Glutamatergic neuron (in vitro differentiated cells): Measurements from ENCODE around the gene DNAJC8. TPM values are rescaled to one million over a fixed set of nuclear protein-coding genes. Genes with fewer than 3 reads are reported as not detected.

ENCODE experiments used
- DNase-seq: peaks from one replicate; pipeline ENCODE4 v3.0.0; 2022
- H3K27ac Mint-ChIP-seq: one replicate; pipeline ENCODE4 v1.8.0; 2020; ENCODE audit warnings: mild to moderate bottlenecking, mixed read lengths, inconsistent platforms; ENCODE audit not compliant: unreplicated experiment
- H3K27me3 Mint-ChIP-seq: one replicate; pipeline ENCODE4 v1.8.0; 2020; ENCODE audit warnings: mild to moderate bottlenecking, moderate library complexity, mixed read lengths, inconsistent platforms; ENCODE audit not compliant: unreplicated experiment
- H3K36me3 Mint-ChIP-seq: one replicate; pipeline ENCODE4 v1.8.0; 2020; ENCODE audit warnings: mild to moderate bottlenecking, mixed read lengths, inconsistent platforms; ENCODE audit not compliant: unreplicated experiment
- H3K4me1 Mint-ChIP-seq: one replicate; pipeline ENCODE4 v1.8.0; 2020; ENCODE audit warnings: mild to moderate bottlenecking, low read depth, mixed read lengths, inconsistent platforms; ENCODE audit not compliant: unreplicated experiment
- H3K4me3 Mint-ChIP-seq: one replicate; pipeline ENCODE4 v1.8.0; 2020; ENCODE audit warnings: mild to moderate bottlenecking, mixed read lengths, inconsistent platforms; ENCODE audit not compliant: unreplicated experiment
- H3K9me3 Mint-ChIP-seq: one replicate; pipeline ENCODE4 v1.8.0; 2020; ENCODE audit warnings: mild to moderate bottlenecking, moderate library complexity, mixed read lengths, inconsistent platforms; ENCODE audit not compliant: unreplicated experiment
- total RNA-seq: library from RNA; stranded (reverse); fragmentation: NEBNext Ultra II Directional; extraction: Animal tissue kit (Norgen Biotek cat#: 25700); gene quantifications from one replicate; pipeline ENCODE4 v1.2.1, GENCODE V29; 2021; ENCODE audit not compliant: unreplicated experiment
- TF ChIP-seq, protein P1 (sequence below): fragments of 200-600 bp; sonication (generic); IDR thresholded peaks from one replicate; pipeline ENCODE4 v1.5.0; 2021; ENCODE audit not compliant: partially characterized antibody, unreplicated experiment

The DNAJC8 gene
- total RNA-seq, 1 donor from 2014 or later, result 82.8 TPM

DNA sequence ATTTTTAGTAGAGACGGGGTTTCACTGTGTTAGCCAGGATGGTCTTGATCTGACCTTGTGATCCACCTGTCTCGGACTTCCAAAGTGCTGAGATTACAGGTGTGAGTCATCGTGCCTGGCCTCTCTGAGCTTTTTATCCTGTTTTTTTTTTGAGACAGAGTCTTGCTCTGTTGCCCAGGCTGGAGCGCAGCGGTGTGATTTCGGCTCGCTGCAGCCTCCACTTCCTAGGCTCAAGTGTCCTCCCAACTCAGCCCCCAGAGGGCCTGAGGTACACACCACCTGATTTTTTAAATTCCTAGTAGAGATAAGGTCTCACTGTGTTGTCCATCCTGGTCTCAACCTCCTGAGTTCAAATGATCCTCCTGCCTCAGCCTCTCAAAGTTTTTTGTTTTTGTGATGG is 46.9 kb upstream of the DNAJC8 start:
- no peak for DNase-seq
- Mint-ChIP-seq H3K36me3 (peaks cover 8% of the 10 kb centered on the region), H3K4me3 (no peak overlapping the region), H3K27me3 (no peaks in the 10 kb centered on the region), H3K9me3 (peaks cover 3% of the 10 kb centered on the region), H3K4me1 (no peaks in the 10 kb centered on the region), H3K27ac (no peak overlapping the region)
- TF ChIP-seq, protein P1, sequence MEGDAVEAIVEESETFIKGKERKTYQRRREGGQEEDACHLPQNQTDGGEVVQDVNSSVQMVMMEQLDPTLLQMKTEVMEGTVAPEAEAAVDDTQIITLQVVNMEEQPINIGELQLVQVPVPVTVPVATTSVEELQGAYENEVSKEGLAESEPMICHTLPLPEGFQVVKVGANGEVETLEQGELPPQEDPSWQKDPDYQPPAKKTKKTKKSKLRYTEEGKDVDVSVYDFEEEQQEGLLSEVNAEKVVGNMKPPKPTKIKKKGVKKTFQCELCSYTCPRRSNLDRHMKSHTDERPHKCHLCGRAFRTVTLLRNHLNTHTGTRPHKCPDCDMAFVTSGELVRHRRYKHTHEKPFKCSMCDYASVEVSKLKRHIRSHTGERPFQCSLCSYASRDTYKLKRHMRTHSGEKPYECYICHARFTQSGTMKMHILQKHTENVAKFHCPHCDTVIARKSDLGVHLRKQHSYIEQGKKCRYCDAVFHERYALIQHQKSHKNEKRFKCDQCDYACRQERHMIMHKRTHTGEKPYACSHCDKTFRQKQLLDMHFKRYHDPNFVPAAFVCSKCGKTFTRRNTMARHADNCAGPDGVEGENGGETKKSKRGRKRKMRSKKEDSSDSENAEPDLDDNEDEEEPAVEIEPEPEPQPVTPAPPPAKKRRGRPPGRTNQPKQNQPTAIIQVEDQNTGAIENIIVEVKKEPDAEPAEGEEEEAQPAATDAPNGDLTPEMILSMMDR, result no peak

DNA sequence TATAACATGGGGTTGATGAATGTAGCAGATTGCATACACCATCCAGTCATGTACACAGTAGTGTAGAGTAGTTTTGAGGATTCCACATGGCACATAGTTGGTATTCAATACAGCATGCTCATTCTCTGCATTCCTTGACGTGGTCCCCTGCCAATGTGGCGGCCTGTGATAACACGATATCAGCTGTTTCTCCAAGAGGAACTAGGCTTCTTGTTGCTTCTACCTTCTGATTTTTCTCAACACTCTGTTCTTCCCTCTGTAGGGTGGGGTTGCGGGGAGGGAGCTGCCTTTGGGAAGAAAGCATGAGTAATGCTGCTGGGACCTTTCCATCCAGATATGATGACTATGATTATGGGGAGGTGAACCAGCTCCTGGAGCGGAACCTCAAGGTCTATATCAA is 45.9 kb upstream of the DNAJC8 start:
- Mint-ChIP-seq H3K36me3 (peaks cover 8% of the 10 kb centered on the region), H3K27me3 (no peaks in the 10 kb centered on the region), H3K9me3 (peaks cover 3% of the 10 kb centered on the region), H3K27ac (no peak overlapping the region), H3K4me3 (no peak overlapping the region), H3K4me1 (no peaks in the 10 kb centered on the region)
- no peak for DNase-seq
- TF ChIP-seq, protein P1, result no peak

DNA sequence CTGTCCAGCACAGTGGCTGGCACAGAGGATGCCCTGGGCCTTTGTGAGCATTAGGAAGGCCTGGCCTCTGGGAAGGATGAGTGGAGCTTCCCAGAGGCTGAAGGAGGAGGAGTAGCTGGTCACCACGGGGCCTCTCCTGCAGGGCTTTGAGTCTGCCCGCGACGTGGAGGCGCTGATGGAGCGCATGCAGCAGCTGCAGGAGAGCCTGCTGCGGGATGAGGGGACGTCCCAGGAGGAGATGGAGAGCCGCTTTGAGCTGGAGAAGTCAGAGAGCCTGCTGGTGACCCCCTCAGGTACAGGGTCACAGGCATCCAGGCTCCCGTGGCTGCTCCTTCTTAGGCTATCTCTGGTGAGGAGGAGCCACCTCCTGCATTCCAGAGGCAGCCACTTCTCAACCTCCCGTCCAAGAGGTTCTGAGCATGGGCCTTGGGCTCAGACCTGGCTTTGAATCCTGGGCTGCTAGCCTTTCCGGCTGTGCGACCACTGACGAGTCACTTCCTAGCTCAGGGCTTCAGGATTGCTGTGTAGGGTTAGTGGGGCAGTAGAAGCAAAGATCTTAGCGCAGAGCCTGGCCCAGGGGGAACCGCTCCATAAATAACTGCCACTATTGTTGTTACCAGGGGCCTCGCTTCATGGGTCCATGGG is 40.5 kb upstream of the DNAJC8 start:
- no peaks in the 10 kb centered on the region for H3K27me3 Mint-ChIP-seq
- peaks cover 4% of the 10 kb centered on the region for H3K36me3 Mint-ChIP-seq
- H3K4me3 Mint-ChIP-seq, result no peak overlapping the region
- H3K4me1 Mint-ChIP-seq, result no peaks in the 10 kb centered on the region
- DNase-seq, result no peak
- TF ChIP-seq, protein P1, result no peak
- peaks cover 3% of the 10 kb centered on the region for H3K9me3 Mint-ChIP-seq
- H3K27ac Mint-ChIP-seq, result no peak overlapping the region

DNA sequence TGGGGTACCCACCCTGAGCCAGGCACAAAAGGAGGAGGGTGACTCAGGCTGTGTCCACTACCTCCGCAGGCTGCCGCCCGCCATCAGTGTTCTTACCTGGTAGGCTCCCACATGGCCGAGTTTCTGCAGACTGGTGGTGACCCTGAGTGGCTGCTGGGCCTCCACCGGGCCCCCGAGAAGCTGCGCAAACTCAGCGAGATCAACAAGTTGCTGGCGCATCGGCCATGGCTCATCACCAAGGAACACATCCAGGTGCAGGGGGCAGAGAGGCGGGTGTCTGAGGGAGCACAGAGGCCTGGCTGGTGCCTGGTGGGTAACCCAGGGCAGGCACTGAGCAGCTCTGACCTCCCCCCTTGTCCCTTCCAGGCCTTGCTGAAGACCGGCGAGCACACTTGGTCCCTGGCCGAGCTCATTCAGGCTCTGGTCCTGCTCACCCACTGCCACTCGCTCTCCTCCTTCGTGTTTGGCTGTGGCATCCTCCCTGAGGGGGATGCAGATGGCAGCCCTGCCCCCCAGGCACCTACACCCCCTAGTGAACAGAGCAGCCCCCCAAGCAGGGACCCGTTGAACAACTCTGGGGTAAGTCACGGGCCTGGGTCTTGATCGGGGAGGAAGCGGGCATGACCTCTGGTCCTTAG is 39.5 kb upstream of the DNAJC8 start:
- peaks cover 3% of the 10 kb centered on the region for H3K9me3 Mint-ChIP-seq
- H3K36me3 Mint-ChIP-seq, result peaks cover 4% of the 10 kb centered on the region
- H3K27ac Mint-ChIP-seq, result no peak overlapping the region
- H3K4me1 Mint-ChIP-seq, result no peaks in the 10 kb centered on the region
- H3K27me3 Mint-ChIP-seq, result no peaks in the 10 kb centered on the region
- TF ChIP-seq, protein P1, result no peak
- H3K4me3 Mint-ChIP-seq, result no peak overlapping the region
- DNase-seq, result no peak

DNA sequence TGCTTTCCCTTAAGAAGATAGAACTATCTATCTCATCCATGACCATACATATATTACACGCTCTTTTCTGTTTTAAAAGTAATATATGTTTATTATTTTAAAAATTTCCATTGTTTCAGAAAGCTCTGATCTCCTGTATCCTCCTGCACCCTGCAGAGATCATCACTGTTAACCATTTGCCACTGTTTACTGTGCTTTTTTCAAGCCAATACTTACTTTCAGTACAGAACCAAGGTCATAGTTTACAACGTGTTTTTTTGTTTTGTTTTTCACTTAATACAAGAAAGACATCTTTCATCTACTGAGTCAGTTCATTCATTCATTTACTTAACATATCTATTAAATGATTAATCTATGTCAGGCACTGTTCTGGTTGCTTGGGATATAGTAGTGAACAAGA is 36.7 kb upstream of the DNAJC8 start:
- H3K9me3 Mint-ChIP-seq, result peaks cover 1% of the 10 kb centered on the region

More for the DNA sequence above, 36.7 kb upstream of the DNAJC8 start:
- Mint-ChIP-seq H3K27me3 (no peaks in the 10 kb centered on the region), H3K36me3 (no peaks in the 10 kb centered on the region), H3K4me1 (peaks cover 10% of the 10 kb centered on the region), H3K27ac (no peak overlapping the region), H3K4me3 (no peak overlapping the region)
- DNase-seq, result no peak
- TF ChIP-seq, protein P1, result no peak
